ENCODE results near the gene AP3D1. TPM values are rescaled to one million over a fixed set of nuclear protein-coding genes. Genes with fewer than 3 reads are reported as not detected.

The AP3D1 gene
- total and polyA plus RNA-seq, 9 of the 15 experiments (the other 6 are each of a cell fraction or from before 2014, with no cell fraction given), result 1.2 to 86.1 (median 35.9) TPM

GRCh38 chr19:2101417-2102335 lies 49.7 kb downstream of the AP3D1 start:
- Histone ChIP-seq H3K9me1 (ENCODE audit: control insufficient read depth, insufficient read depth, low read length) (no peaks in the 10 kb centered on the region), H3K79me2 (ENCODE audit: control insufficient read depth, insufficient read depth, low read length) (peaks cover 7% of the 10 kb centered on the region; the same call in 1 of the 3 replicates), H3K27ac (ENCODE audit: extremely low read depth, low read depth, low read length) (no peak overlapping the region), H3K9me3 (replicated peaks; ENCODE audit: control insufficient read depth, insufficient read depth, low read depth, low read length) (peaks cover 3% of the 10 kb centered on the region), H3K9ac (ENCODE audit: insufficient read depth in 1 of 2, low read depth in 2 of 2, low read length in 2 of 2) (no peak overlapping the region), H3K36me3 (ENCODE audit: control insufficient read depth, insufficient read depth, low read length) (peaks cover 64% of the 10 kb centered on the region; the same call in 2 of the 3 replicates), H4K20me1 (replicated peaks; ENCODE audit: control insufficient read depth, insufficient read depth, low read length) (0 out of 2 replicates have a peak, but pooled peaks cover 3% of the 10 kb centered on the region), H3K27me3 (ENCODE audit: control insufficient read depth in 2 of 2, insufficient read depth in 2 of 2, low read length in 2 of 2) (no peaks in the 10 kb centered on the region; a peak in 1 of 5 replicates), H3K4me1 (replicated peaks in 1 of 2; ENCODE audit: control insufficient read depth in 2 of 2, insufficient read depth in 2 of 2, low read length in 2 of 2) (peaks cover 0 to 49% of the 10 kb centered on the region in 2 experiments; a peak in 2 of 5 replicates), H3K4me3 (no peak overlapping the region), H2AFZ (ENCODE audit: low read depth, low read length) (no peak overlapping the region), H3K4me2 (ENCODE audit: insufficient read depth, low read length) (no peak overlapping the region)
- TF ChIP-seq SRSF3 (IDR thresholded peaks at IDR 0.05; ENCODE audit: insufficient read depth, low read length), result no peak
- no peak for TF ChIP-seq TRIM24 (IDR thresholded peaks at IDR 0.05)
- TF ChIP-seq THRA (IDR thresholded peaks at IDR 0.05), result no peak
- no peak for TF ChIP-seq THRAP3 (IDR thresholded peaks at IDR 0.05; ENCODE audit: borderline replicate concordance)
- BruUV-seq (replicated peaks), result no TSS peak
- ATAC-seq (no peak), DNase-seq (ENCODE audit: extremely low read depth in 1 of 4, low spot score in 3 of 4) (no peak), FAIRE-seq (no peak)
- ChIA-PET POLR2A (no interaction called here), CTCF (ENCODE audit: low intra/inter-chr PET ratio) (no interaction called here)
- in situ Hi-C loops (cut with MboI) (no loop called here), intact Hi-C loops (cut with micrococcal nuclease) (no loop called here)
- WGBS (ENCODE audit: insufficient coverage, low coverage, missing lambda C conversion rate), result 91% methylated on average over 38 of the region's 45 CpGs
